ENCODE results near the gene RRBP1. TPM values are rescaled to one million over a fixed set of nuclear protein-coding genes. Genes with fewer than 3 reads are reported as not detected.
"Not testable (repeated sequence)": the region's sequence is repeated elsewhere in the genome, so short reads cannot be mapped to it uniquely, and the experiment has no call there.

Gene RRBP1
- total RNA-seq, 2 donors from 2014 or later, result 113 to 134 TPM

DNA sequence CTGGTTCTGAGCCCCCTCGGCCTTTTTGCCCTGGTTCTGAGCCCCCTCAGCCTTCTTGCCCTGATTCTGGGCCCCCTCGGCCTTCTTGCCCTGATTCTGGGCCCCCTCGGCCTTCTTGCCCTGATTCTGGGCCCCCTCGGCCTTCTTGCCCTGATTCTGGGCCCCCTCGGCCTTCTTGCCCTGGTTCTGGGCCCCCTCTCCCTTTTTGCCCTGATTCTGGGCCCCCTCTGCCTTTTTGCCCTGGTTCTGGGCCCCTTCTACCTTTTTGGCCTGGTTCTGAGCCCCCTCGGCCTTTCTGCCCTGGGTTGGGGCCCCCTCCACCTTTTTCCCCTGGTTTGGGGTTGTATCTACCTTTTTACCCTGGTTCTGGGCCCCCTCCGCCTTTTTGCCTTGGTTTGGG is 22.7 kb downstream of the RRBP1 start:
- not testable (repeated sequence) for DNase-seq (ENCODE audit: low spot score); H3K27ac Mint-ChIP-seq; ATAC-seq; H3K27me3 Mint-ChIP-seq; H3K4me3 Mint-ChIP-seq; H3K9me3 Mint-ChIP-seq
- peaks cover 64 to 68% of the 10 kb centered on the region in 2 donors for H3K4me1 Mint-ChIP-seq (ENCODE audit: low read depth in 2 of 2)
- peaks cover 39% of the 10 kb centered on the region for H3K36me3 Mint-ChIP-seq

DNA sequence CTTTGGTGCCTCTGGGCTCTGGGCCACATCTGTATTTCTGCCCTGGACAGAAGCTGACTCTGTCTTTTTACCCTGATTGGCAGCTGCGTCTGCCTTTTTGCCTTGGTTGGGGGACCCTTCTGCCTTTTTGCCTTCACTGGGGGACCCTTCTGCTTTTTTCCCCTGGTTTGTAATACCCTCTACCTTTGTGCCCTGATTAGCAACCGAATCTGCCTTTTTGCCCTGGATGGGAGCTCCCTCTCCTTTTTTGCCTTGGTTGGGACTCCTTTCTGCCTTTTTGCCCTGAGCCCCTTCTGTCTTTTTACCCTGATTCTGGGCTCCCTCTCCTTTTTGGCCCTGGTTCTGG is 23.4 kb downstream of the RRBP1 start:
- ATAC-seq (no peak), DNase-seq (ENCODE audit: low spot score) (no peak)
- peaks cover 3% of the 10 kb centered on the region for H3K9me3 Mint-ChIP-seq
- no peaks in the 10 kb centered on the region for H3K27me3 Mint-ChIP-seq
- peak overlapping the region in 1 of 2 donors; percentile 4 for H3K27ac Mint-ChIP-seq
- H3K4me3 Mint-ChIP-seq, result no peak overlapping the region
- H3K4me1 Mint-ChIP-seq (ENCODE audit: low read depth in 2 of 2), result peaks cover 60 to 61% of the 10 kb centered on the region in 2 donors
- peaks cover 39% of the 10 kb centered on the region for H3K36me3 Mint-ChIP-seq

DNA sequence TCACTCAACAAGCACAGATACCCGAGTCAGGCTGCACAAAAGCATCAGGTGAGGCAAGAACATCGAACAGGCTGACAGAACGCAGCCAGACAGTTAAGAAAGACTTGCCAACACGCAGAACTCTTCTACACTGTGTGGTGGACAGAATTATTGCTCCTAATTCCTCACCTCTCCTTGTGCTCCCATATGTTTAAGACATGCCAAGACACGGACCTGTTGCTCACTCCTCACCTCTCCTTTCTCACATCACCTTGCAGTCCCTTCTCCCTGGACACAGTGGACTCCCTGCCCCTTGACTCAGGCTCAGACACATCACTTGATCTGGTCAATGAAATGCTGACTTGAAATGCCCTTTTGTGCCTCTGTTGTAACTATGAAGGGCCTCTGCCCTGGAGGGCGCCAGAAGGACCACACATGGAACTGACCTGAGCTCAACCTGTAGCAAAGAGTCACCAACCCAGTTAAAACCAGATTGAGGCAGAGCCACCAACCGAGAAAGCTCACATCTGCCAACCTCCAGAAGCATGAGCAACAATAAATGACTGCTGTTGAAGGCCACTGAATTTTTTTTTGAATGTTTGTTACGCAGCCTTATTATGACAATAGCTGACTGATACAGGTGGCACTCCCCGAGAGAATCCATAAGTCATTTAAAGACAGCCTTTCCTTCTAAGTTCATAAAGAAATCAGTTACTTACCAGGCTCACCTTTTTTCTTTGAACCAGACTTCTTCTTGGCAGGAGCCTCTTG is 24.0 kb downstream of the RRBP1 start:
- H3K27ac Mint-ChIP-seq, result peak overlapping the region; percentile 4 to 24
- H3K27me3 Mint-ChIP-seq, result no peaks in the 10 kb centered on the region
- H3K4me1 Mint-ChIP-seq (ENCODE audit: low read depth in 2 of 2), result peaks cover 55 to 57% of the 10 kb centered on the region in 2 donors
- peaks cover 3% of the 10 kb centered on the region for H3K9me3 Mint-ChIP-seq
- peaks cover 39% of the 10 kb centered on the region for H3K36me3 Mint-ChIP-seq
- no peak for ATAC-seq
- DNase-seq (ENCODE audit: low spot score), result no peak
- no peak overlapping the region for H3K4me3 Mint-ChIP-seq

DNA sequence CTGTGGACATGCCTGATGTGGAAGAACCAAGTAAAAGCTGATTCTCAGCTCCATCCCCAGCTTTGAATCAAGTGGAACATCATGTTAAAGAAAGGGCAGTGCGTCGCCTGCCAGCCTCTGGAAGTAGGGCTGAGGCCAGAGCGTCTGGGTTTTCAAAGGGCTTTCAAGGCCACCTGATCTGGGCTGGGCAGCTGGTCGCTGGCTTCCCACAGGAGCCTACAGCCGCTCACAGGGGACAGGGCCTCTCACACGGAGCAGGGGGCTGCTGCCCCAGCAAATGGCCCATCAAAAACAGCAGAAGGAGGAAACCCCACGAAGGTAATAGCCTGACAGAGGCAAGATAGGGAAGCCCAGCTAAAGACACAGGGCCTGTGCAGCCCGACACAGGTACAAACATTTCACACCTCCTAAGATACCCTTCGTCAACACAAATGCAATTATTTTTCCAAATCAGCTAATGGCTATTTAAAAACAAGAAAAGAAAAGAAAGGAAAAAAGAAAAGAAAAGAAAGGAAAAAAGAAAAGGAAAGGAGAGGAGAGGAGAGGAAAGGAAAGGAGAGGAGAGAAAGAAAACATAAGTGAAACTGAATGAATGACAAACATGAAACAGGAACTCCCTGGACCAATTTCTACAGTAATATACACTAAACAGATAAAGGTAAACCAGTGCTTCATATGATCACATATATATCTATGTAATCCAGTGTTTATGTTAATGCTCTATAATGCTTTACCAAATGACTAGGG is 24.8 kb downstream of the RRBP1 start:
- ATAC-seq (no peak), DNase-seq (ENCODE audit: low spot score) (no peak)
- H3K27ac Mint-ChIP-seq, result peak overlapping the region; percentile 24 to 40
- H3K4me1 Mint-ChIP-seq (ENCODE audit: low read depth in 2 of 2), result peaks cover 48 to 49% of the 10 kb centered on the region in 2 donors
- H3K4me3 Mint-ChIP-seq, result no peak overlapping the region
- H3K27me3 Mint-ChIP-seq, result no peaks in the 10 kb centered on the region
- peaks cover 39% of the 10 kb centered on the region for H3K36me3 Mint-ChIP-seq
- H3K9me3 Mint-ChIP-seq, result peaks cover 3% of the 10 kb centered on the region

GRCh38 chr20:17655865-17656479 is 26.1 kb downstream of the RRBP1 start:
- DNase-seq (ENCODE audit: low spot score) (no peak), ATAC-seq (no peak)
- peaks cover 39 to 40% of the 10 kb centered on the region in 2 donors for H3K4me1 Mint-ChIP-seq (ENCODE audit: low read depth in 2 of 2)
- H3K4me3 Mint-ChIP-seq, result no peak overlapping the region
- H3K36me3 Mint-ChIP-seq, result peaks cover 39% of the 10 kb centered on the region
- no peaks in the 10 kb centered on the region for H3K27me3 Mint-ChIP-seq
- peak overlapping the region in 1 of 2 donors; percentile 48 for H3K27ac Mint-ChIP-seq
- H3K9me3 Mint-ChIP-seq, result peaks cover 3% of the 10 kb centered on the region

GRCh38 chr20:17655286-17655651 is 26.8 kb downstream of the RRBP1 start:
- H3K36me3 Mint-ChIP-seq, result peaks cover 36% of the 10 kb centered on the region
- ATAC-seq (no peak), DNase-seq (ENCODE audit: low spot score) (no peak)
- H3K27me3 Mint-ChIP-seq, result no peaks in the 10 kb centered on the region
- no peak overlapping the region for H3K4me3 Mint-ChIP-seq
- peaks cover 34 to 35% of the 10 kb centered on the region in 2 donors for H3K4me1 Mint-ChIP-seq (ENCODE audit: low read depth in 2 of 2)
- H3K27ac Mint-ChIP-seq, result no peak overlapping the region
- peaks cover 3% of the 10 kb centered on the region for H3K9me3 Mint-ChIP-seq

- peaks cover 31 to 32% of the 10 kb centered on the region in 2 donors for H3K4me1 Mint-ChIP-seq (ENCODE audit: low read depth in 2 of 2)
- DNase-seq (ENCODE audit: low spot score) (no peak), ATAC-seq (no peak)
- H3K4me3 Mint-ChIP-seq, result no peak overlapping the region
- peaks cover 31% of the 10 kb centered on the region for H3K36me3 Mint-ChIP-seq
- no peaks in the 10 kb centered on the region for H3K27me3 Mint-ChIP-seq
- H3K27ac Mint-ChIP-seq, result no peak overlapping the region
- H3K9me3 Mint-ChIP-seq, result peaks cover 3% of the 10 kb centered on the region
Measured at GRCh38 chr20:17654649-17655285, 27.3 kb downstream of the RRBP1 start.

GRCh38 chr20:17653835-17654648 is 28.0 kb downstream of the RRBP1 start:
- H3K4me3 Mint-ChIP-seq, result no peak overlapping the region
- H3K4me1 Mint-ChIP-seq (ENCODE audit: low read depth in 2 of 2), result peaks cover 30 to 35% of the 10 kb centered on the region in 2 donors
- ATAC-seq (no peak), DNase-seq (ENCODE audit: low spot score) (no peak)
- H3K36me3 Mint-ChIP-seq, result peaks cover 28% of the 10 kb centered on the region
- no peaks in the 10 kb centered on the region for H3K27me3 Mint-ChIP-seq
- peaks cover 3% of the 10 kb centered on the region for H3K9me3 Mint-ChIP-seq
- no peak overlapping the region for H3K27ac Mint-ChIP-seq

DNA sequence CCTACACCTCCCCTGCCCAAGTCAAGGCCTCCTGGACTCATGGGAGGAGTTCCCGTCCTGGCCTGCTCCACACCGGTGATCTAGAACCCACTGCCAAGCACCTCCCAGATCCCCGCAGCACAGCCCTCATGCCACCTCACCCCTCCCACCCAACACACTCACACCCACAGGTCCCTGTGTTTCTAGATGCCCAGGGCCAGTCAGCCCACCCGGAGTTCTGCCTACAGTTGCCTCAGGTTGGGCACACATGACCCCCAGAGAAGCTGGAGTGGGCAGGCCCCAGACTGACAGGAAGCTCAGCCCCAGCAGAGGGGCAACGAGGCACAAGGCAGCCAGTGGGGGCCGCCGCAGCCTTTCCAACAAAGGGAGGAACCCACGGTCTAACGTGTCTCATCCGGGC is 29.6 kb downstream of the RRBP1 start:
- Mint-ChIP-seq H3K4me1 (ENCODE audit: low read depth in 2 of 2) (peaks cover 29 to 34% of the 10 kb centered on the region in 2 donors), H3K27ac (no peak overlapping the region), H3K4me3 (no peak overlapping the region), H3K27me3 (no peaks in the 10 kb centered on the region), H3K36me3 (peaks cover 13% of the 10 kb centered on the region), H3K9me3 (no peaks in the 10 kb centered on the region)
- DNase-seq (ENCODE audit: low spot score) (no peak), ATAC-seq (no peak)

GRCh38 chr20:17651760-17652388 is 30.2 kb downstream of the RRBP1 start:
- peaks cover 27 to 28% of the 10 kb centered on the region in 2 donors for H3K4me1 Mint-ChIP-seq (ENCODE audit: low read depth in 2 of 2)

GRCh38 chr20:17651129-17651759 is 30.8 kb downstream of the RRBP1 start:
- Mint-ChIP-seq H3K27me3 (no peaks in the 10 kb centered on the region), H3K27ac (no peak overlapping the region)
- ATAC-seq, result no peak

More at GRCh38 chr20:17651760-17652388, 30.2 kb downstream of the RRBP1 start:
- no peak overlapping the region for H3K4me3 Mint-ChIP-seq
- no peak overlapping the region for H3K27ac Mint-ChIP-seq
- DNase-seq (ENCODE audit: low spot score) (no peak), ATAC-seq (no peak)
- peaks cover 7% of the 10 kb centered on the region for H3K36me3 Mint-ChIP-seq
- no peaks in the 10 kb centered on the region for H3K9me3 Mint-ChIP-seq
- H3K27me3 Mint-ChIP-seq, result no peaks in the 10 kb centered on the region

GRCh38 chr20:17650301-17651128 is 31.5 kb downstream of the RRBP1 start:
- DNase-seq (ENCODE audit: low spot score) (no peak), ATAC-seq (no peak)
- no peaks in the 10 kb centered on the region for H3K27me3 Mint-ChIP-seq
- peaks cover 19 to 25% of the 10 kb centered on the region in 2 donors for H3K4me1 Mint-ChIP-seq (ENCODE audit: low read depth in 2 of 2)
- no peaks in the 10 kb centered on the region for H3K36me3 Mint-ChIP-seq
- no peaks in the 10 kb centered on the region for H3K9me3 Mint-ChIP-seq
- peak overlapping the region; percentile 53 for H3K4me3 Mint-ChIP-seq
- H3K27ac Mint-ChIP-seq, result no peak overlapping the region

More at GRCh38 chr20:17651129-17651759, 30.8 kb downstream of the RRBP1 start:
- Mint-ChIP-seq H3K9me3 (no peaks in the 10 kb centered on the region), H3K36me3 (peaks cover 1% of the 10 kb centered on the region), H3K4me3 (peak overlapping the region; percentile 53), H3K4me1 (ENCODE audit: low read depth in 2 of 2) (peaks cover 22 to 25% of the 10 kb centered on the region in 2 donors)
- no peak for DNase-seq (ENCODE audit: low spot score)
